ENCODE data around the gene SUPV3L1.
A peak's percentile ranks its signal among the peaks of the same experiment; 100 is the strongest.
"Not testable (repeated sequence)": the region's sequence is repeated elsewhere in the genome, so short reads cannot be mapped to it uniquely, and the experiment has no call there.

The SUPV3L1 gene
- 8.9 to 37.7 (median 21.9) reads per million in 18 experiments for total RNA-seq

GRCh38 chr10:69179743-69180524 is at the start of gene SUPV3L1:
SUPV3L1 (plus strand) TSS chr10:69180234; CDS start chr10:69180292, 58 bp downstream.
- peak; percentile 96 to 98 for DNase-seq

- DNase-seq: no peak
These were observed 49.8 kb upstream of the SUPV3L1 start for GRCh38 chr10:69130251-69130650.

- DNase-seq: no peak
These were observed 40.1 kb upstream of the SUPV3L1 start for GRCh38 chr10:69139961-69140360.

- no peak for DNase-seq
These were observed 38.7 kb upstream of the SUPV3L1 start for GRCh38 chr10:69141304-69141703.

- not testable (repeated sequence) for DNase-seq
These were observed 38.0 kb upstream of the SUPV3L1 start for GRCh38 chr10:69142074-69142473.

GRCh38 chr10:69142983-69143382 is 37.1 kb upstream of the SUPV3L1 start:
- DNase-seq: no peak

GRCh38 chr10:69145329-69145728 is 34.7 kb upstream of the SUPV3L1 start:
- no peak for DNase-seq

- no peak for DNase-seq
These were observed 34.2 kb upstream of the SUPV3L1 start for GRCh38 chr10:69145864-69146263.

- no peak for DNase-seq
These were observed 33.3 kb upstream of the SUPV3L1 start for GRCh38 chr10:69146759-69147158.

GRCh38 chr10:69151984-69152383 is 28.1 kb upstream of the SUPV3L1 start:
- DNase-seq: no peak

GRCh38 chr10:69153227-69153626 is 26.8 kb upstream of the SUPV3L1 start:
- DNase-seq: no peak

GRCh38 chr10:69160809-69161241 is 19.2 kb upstream of the SUPV3L1 start:
- no peak for DNase-seq

GRCh38 chr10:69168493-69168892 is 11.5 kb upstream of the SUPV3L1 start:
- DNase-seq: no peak

- DNase-seq: no peak
These were observed 7.6 kb upstream of the SUPV3L1 start for GRCh38 chr10:69172241-69172982.

- not testable (repeated sequence) for DNase-seq
These were observed 4.7 kb upstream of the SUPV3L1 start for GRCh38 chr10:69175326-69175725.

- DNase-seq: no peak
These were observed 3.2 kb upstream of the SUPV3L1 start for GRCh38 chr10:69176823-69177222.

- no peak for DNase-seq
These were observed 818 bp upstream of the SUPV3L1 start for GRCh38 chr10:69179089-69179742.

GRCh38 chr10:69180525-69181204 is 631 bp downstream of the SUPV3L1 start:
- DNase-seq: peak in 1 of 2 donors; percentile 29

GRCh38 chr10:69181433-69181832 is 1.4 kb downstream of the SUPV3L1 start:
- no peak for DNase-seq

- DNase-seq: no peak
These were observed 2.0 kb downstream of the SUPV3L1 start for GRCh38 chr10:69182005-69182404.

- no peak for DNase-seq
These were observed 6.5 kb downstream of the SUPV3L1 start for GRCh38 chr10:69186524-69186923.

- DNase-seq: no peak
These were observed 21.0 kb downstream of the SUPV3L1 start for GRCh38 chr10:69201045-69201444.

- DNase-seq: peak in 1 of 2 donors; percentile 20
These were observed 22.3 kb downstream of the SUPV3L1 start for GRCh38 chr10:69202332-69202731.

Measured in inflammatory macrophage (primary cell).